ENCODE measurements around the gene CCND2.

- peak; percentile 20 for TF ChIP-seq POLR2A (IDR thresholded peaks at IDR 0.05; ENCODE audit: extremely low read depth, insufficient read length)
- no peak for TF ChIP-seq CTCF (IDR thresholded peaks at IDR 0.05; ENCODE audit: low read depth, low read length)
These were observed 8.7 kb downstream of the CCND2 start for GRCh38 chr12:4282103-4282891.
